Measurements from ENCODE around the gene XPR1. TPM values are rescaled to one million over a fixed set of nuclear protein-coding genes. Genes with fewer than 3 reads are reported as not detected.

XPR1 gene
- total RNA-seq, 1 donor from 2014 or later, result 37.9 TPM

DNA sequence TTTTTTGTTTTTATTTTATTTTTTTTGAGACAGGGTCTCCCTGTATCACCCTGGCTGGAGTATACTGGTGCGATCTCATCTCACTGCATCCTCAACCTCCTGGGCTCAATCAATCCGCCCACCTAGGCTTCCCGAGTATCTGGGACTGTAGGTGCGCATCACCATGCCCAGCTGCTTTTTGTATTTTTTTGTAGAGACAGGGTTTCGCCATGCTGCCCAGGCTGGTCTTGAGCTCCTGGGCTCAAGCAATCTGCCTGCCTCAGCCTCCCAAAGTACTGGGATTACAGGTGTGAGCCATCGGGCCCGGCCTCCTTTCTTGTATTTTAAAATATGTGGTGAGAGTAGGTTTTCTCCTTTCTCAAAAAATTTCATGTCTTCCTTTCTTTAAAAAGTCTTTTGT, 122.6 kb downstream of the XPR1 start:
- Mint-ChIP-seq H3K4me3 (no peak overlapping the region), H3K27me3 (ENCODE audit: low read depth) (no peaks in the 10 kb centered on the region), H3K4me1 (no peaks in the 10 kb centered on the region), H3K9me3 (peaks cover 21% of the 10 kb centered on the region), H3K36me3 (peaks cover 11% of the 10 kb centered on the region), H3K27ac (no peak overlapping the region)
- DNase-seq (ENCODE audit: low spot score in 2 of 2, unreplicated experiment in 2 of 2), result no peak
- TF ChIP-seq, protein P1, sequence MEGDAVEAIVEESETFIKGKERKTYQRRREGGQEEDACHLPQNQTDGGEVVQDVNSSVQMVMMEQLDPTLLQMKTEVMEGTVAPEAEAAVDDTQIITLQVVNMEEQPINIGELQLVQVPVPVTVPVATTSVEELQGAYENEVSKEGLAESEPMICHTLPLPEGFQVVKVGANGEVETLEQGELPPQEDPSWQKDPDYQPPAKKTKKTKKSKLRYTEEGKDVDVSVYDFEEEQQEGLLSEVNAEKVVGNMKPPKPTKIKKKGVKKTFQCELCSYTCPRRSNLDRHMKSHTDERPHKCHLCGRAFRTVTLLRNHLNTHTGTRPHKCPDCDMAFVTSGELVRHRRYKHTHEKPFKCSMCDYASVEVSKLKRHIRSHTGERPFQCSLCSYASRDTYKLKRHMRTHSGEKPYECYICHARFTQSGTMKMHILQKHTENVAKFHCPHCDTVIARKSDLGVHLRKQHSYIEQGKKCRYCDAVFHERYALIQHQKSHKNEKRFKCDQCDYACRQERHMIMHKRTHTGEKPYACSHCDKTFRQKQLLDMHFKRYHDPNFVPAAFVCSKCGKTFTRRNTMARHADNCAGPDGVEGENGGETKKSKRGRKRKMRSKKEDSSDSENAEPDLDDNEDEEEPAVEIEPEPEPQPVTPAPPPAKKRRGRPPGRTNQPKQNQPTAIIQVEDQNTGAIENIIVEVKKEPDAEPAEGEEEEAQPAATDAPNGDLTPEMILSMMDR (IDR thresholded peaks at IDR 0.05; ENCODE audit: unreplicated experiment), result no peak

DNA sequence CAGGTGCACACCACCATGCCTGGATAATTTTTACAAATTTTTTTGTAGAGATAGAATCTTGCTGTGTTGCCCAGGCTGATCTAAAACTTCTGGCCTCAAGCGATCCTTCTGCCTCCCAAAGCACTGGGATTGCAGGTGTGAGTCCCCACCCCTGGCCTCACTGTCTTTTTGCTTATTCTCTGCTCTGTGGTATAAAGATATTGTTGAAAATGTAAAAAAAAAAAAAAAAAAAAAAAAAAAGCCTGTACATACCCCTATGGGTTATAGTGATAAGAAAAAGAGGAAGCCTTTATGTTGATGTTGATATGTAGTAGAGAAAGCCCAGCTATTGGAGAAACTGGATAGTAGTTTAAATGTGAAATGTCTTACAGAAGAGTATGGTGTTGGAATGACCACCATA, 125.8 kb downstream of the XPR1 start:
- TF ChIP-seq, protein P1 (IDR thresholded peaks at IDR 0.05; ENCODE audit: unreplicated experiment), result no peak
- peaks cover 13% of the 10 kb centered on the region for H3K36me3 Mint-ChIP-seq
- no peaks in the 10 kb centered on the region for H3K4me1 Mint-ChIP-seq

DNA sequence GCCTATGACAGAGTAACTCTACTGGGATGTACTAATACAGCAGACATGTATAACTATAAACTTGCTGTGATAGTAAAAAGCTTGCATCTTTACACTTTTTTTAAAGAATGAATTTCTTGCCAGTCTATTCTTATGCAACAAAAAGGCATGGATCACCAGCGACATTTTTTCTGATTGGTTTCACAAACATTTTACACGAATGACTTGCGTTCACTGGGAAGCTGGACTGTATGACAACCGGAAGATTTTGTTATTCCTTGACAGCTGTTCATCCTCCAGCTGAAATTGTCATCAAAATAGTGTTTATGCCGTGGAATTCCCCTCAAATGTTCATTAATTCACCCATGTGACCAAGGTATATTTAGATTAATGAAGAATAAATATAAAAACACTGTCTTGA, 131.0 kb downstream of the XPR1 start:
- Mint-ChIP-seq H3K27me3 (ENCODE audit: low read depth) (no peaks in the 10 kb centered on the region), H3K4me1 (no peaks in the 10 kb centered on the region), H3K9me3 (peaks cover 6% of the 10 kb centered on the region), H3K4me3 (no peak overlapping the region), H3K27ac (no peak overlapping the region), H3K36me3 (peaks cover 6% of the 10 kb centered on the region)
- no peak for DNase-seq (ENCODE audit: low spot score in 2 of 2, unreplicated experiment in 2 of 2)
- TF ChIP-seq, protein P1 (IDR thresholded peaks at IDR 0.05; ENCODE audit: unreplicated experiment), result no peak

More for the DNA sequence above, 125.8 kb downstream of the XPR1 start:
- DNase-seq (ENCODE audit: low spot score in 2 of 2, unreplicated experiment in 2 of 2), result no peak
- Mint-ChIP-seq H3K4me3 (no peak overlapping the region), H3K27me3 (ENCODE audit: low read depth) (no peaks in the 10 kb centered on the region), H3K9me3 (peaks cover 16% of the 10 kb centered on the region), H3K27ac (no peak overlapping the region)

DNA sequence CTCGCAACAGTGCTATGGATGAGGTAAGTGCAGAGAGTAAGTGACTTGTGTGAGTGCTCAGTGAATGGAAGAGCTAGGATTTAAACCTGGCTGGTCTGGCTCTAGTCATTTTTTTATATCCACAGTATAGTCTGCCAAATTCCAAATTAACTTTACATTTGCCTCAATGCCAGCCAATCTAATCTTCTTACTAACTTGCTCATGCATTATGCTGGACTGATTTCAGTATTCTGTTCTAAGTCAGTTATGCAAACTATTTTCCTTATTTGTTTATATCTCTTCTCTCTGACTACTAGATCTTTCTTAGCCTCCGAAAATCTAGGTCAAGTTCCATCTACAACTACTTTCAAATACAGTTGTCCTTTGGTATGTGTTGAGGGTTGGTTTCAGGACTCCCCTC, 133.3 kb downstream of the XPR1 start:
- Mint-ChIP-seq H3K9me3 (peaks cover 10% of the 10 kb centered on the region), H3K36me3 (no peaks in the 10 kb centered on the region), H3K4me1 (no peaks in the 10 kb centered on the region), H3K27me3 (ENCODE audit: low read depth) (no peaks in the 10 kb centered on the region), H3K27ac (no peak overlapping the region), H3K4me3 (no peak overlapping the region)
- no peak for DNase-seq (ENCODE audit: low spot score in 2 of 2, unreplicated experiment in 2 of 2)
- TF ChIP-seq, protein P1 (IDR thresholded peaks at IDR 0.05; ENCODE audit: unreplicated experiment), result no peak

DNA sequence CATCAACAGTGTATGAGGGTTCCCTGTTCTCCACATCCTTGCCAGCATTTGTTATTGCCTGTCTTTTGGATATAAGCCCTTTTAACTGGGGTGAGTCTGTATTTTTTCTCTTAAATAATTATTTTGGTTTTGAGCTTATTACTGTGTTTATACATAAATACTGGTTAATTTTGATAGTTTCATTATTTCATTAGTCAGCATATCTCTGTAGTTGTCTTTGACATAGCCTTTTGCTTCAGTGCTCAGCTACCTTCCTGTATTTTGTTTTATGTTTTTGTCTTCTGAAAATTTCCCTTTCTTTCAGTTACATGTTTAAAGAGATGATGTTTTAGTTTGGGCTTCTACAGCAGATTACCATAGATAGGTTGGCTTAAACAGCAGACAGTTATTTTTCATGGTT, 138.1 kb downstream of the XPR1 start:
- no peak overlapping the region for H3K4me3 Mint-ChIP-seq
- DNase-seq (ENCODE audit: low spot score in 2 of 2, unreplicated experiment in 2 of 2), result no peak
- peaks cover 3% of the 10 kb centered on the region for H3K4me1 Mint-ChIP-seq
- TF ChIP-seq, protein P1 (IDR thresholded peaks at IDR 0.05; ENCODE audit: unreplicated experiment), result no peak
- H3K36me3 Mint-ChIP-seq, result peaks cover 3% of the 10 kb centered on the region
- H3K27ac Mint-ChIP-seq, result no peak overlapping the region
- H3K9me3 Mint-ChIP-seq, result peaks cover 15% of the 10 kb centered on the region
- no peaks in the 10 kb centered on the region for H3K27me3 Mint-ChIP-seq (ENCODE audit: low read depth)
